GM20000 (cell line): ENCODE measurements around the gene FNBP1L.

ENCODE experiments used
- DNase-seq: peaks from one replicate; pipeline ENCODE4 v3.0.0; 2012; ENCODE audit warnings: low spot score
- TF ChIP-seq, protein P1 (sequence below): IDR thresholded peaks from 2 replicates; pipeline ENCODE4 v1.5.1; 2012; ENCODE audit warnings: mild to moderate bottlenecking, control low read depth; ENCODE audit errors: extremely low read depth, missing control alignments

Gene FNBP1L

DNA sequence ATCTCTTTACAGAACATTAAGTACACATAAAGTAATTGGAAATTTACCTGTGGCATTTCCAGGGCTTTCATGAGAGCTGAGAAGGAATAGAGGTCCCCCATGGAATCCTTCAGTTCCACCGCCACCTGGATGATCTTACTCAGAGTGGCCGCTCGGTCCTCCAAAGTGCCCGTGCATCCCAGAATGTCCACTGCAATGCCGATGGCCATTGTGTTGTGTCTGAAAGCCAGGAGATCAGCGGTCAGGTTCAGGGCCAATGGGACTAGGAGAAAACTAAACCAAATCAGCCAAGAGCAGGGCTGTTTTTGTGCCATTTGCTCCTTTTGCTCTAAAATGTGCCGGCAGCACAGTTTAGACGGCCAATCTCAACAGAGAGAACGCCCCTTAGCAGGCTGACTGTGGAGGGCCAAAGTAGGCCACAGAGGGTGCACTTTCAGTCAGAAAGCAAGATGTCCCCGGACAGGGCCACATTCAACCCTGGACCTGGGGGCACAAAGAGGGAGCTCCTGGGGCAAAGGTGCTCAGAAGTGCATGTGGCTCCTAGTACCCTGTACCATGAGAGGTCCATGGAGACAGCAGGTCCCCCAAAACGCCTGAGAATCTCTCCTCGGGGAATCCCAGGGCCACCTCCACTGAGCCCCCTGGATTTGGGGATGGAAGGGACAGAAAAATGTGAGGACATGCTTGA lies 123.8 kb downstream of the FNBP1L start:
- TF ChIP-seq, protein P1, sequence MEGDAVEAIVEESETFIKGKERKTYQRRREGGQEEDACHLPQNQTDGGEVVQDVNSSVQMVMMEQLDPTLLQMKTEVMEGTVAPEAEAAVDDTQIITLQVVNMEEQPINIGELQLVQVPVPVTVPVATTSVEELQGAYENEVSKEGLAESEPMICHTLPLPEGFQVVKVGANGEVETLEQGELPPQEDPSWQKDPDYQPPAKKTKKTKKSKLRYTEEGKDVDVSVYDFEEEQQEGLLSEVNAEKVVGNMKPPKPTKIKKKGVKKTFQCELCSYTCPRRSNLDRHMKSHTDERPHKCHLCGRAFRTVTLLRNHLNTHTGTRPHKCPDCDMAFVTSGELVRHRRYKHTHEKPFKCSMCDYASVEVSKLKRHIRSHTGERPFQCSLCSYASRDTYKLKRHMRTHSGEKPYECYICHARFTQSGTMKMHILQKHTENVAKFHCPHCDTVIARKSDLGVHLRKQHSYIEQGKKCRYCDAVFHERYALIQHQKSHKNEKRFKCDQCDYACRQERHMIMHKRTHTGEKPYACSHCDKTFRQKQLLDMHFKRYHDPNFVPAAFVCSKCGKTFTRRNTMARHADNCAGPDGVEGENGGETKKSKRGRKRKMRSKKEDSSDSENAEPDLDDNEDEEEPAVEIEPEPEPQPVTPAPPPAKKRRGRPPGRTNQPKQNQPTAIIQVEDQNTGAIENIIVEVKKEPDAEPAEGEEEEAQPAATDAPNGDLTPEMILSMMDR: no peak
- DNase-seq: no peak

DNA sequence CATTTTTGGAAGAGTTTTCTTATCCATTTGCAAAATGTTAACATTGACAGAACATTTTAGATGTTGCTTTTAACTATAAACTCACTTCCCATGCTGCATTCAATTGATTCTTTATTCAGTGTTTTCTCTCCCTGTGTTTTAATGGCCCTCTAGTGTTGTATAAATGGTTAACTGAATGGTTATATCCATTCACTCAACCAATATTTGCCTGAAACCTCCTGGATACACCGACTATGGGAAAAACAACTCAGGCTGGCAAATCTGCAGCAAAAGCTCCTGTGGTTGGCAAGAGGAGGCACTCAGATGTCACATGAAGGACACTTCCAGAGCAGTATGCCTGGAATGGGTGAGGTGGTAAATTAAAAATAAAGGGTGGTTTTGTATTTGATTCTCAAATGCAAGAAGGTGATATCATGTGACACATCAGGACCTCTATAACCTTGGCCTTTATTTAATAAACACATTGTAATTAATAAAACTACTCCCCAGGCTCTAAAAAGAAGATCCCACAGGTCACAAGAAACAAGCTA lies 126.1 kb downstream of the FNBP1L start:
- TF ChIP-seq, protein P1: no peak
- DNase-seq: no peak

DNA sequence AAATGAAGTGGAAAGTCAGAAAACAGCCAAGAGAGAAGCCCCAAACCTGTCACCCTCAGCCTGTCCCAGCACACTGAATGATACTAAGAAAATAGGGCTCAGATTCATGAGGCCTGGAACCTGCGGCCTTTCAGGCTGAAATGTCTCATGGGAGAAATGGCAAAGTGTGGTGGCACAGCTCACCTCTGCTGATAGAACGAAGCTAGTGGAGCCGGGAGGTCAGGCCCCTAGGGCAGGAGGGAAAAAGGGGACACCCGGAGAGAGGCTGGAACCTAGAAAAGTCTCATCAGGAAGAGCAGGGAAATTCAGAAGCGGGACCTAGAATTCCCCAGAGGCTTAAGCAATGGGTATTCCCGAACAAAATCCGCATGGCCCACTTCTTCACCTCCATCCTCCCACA lies 126.6 kb downstream of the FNBP1L start:
- TF ChIP-seq, protein P1: no peak

DNA sequence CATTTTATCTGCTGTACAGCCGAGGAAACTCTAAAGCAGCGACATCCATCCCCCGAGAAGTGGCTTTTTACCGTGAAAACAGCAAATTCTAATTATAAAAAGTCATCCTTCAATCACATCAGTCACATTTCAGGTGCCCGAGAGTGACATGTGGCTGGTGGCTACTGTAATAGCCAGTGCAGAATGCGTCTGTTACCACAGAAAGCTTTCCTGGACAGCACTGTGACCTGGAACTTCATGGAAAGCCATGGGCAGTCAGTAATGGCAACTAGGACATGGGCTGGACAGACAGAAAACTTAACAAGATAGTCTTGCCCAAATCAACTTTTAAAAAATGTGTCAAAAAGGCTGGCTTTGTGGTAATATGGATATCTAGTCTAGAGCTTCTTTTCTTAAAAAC lies 127.1 kb downstream of the FNBP1L start:
- DNase-seq: no peak
- TF ChIP-seq, protein P1: no peak

More for the DNA sequence above, 126.6 kb downstream of the FNBP1L start:
- DNase-seq: no peak

DNA sequence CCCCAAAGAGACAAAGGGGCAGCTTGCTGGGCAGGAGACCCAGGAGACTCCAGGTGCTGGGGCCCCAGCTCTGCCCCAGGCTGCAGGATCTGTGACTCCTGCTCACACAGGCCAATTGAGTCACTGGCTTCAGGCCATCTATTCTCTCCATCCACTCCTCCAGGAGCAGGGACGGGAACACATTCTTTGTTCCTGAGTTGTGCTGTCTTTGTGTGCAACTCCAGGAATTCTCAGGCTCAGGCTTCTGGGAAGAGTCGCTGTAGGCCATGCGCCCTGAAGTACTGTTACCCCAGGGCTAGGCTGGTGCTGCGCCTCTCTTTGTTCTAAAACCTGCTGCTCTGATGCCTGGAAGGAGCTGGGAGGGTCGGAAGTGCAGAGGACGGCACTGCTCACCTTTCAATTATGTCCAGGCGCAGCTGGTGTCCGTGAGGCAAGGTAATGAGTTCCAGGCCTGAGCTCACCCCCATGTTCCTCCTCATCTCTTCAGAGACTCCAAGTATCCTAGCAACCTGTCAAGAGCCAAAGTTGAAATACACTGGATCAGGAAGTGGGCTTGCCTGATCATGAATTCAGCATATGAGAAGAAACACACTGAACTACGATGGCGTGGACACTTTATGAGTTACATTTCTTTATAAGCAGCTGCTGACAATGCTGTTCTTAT lies 127.8 kb downstream of the FNBP1L start:
- DNase-seq: no peak
- TF ChIP-seq, protein P1: no peak

DNA sequence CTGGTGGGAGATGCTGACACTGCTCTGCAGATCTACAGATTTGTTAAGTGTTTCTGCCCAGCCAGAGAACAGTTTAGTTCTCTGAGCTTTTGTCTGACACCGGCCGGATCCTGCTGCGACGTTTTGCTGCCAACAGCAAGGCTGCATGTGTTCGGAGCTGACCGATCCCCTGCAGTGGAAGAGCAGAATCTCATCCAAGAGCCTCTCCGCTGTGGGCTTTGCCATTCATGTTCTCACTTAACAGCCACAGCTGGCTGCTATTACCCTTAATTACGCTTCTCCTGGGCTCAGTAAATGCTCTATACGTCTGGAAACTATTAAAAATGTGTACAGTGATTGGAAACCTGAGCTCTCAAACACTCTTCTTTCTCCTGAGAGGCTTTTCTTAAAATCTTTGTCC lies 128.4 kb downstream of the FNBP1L start:
- TF ChIP-seq, protein P1: no peak
- DNase-seq: no peak

DNA sequence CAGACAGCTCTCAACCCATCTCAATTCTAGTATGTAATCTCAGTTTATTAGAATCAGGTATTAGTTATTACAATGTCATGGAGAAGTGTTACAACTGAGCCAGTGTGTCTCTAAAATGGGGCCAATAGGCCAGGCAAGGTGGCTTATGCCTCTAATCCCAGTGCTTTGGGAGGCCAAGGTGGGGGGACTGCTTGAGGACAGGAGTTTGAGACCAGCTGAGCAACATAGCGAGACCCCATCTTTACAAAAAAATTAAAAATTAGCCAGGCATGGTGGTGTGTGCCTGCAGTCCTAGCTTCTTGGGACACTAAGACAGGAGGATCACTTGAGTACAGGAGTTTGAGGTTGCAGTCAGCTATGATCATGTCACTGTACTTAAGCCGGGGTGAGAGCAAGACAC lies 128.8 kb downstream of the FNBP1L start:
- DNase-seq: no peak
- TF ChIP-seq, protein P1: no peak
